Heart left ventricle (tissue), 16 donors: ENCODE measurements around the gene PCBD1. TPM values are rescaled to one million over a fixed set of nuclear protein-coding genes. Genes with fewer than 3 reads are reported as not detected.

Source experiments
- ATAC-seq, 4 donors: fragments of 200-7000 bp; cut with Tn5 transposase; one replicate each; pipeline ENCODE4 v1.9.1; 2020 to 2022; ENCODE audit warnings: moderate library complexity in 4 of 4, mild to moderate bottlenecking in 3 of 4, moderate number of reproducible peaks in 1 of 4
- DNase-seq, 5 donors: peaks; one replicate each; pipeline ENCODE4 v3.0.0-alpha.2; 2020
- H3K27ac ChIP-seq, 12 donors: fragments of 200-600 bp; sonication (generic) in 4 of 12; one replicate each; pipeline versions ENCODE4 v1.5.0 to v1.8.0; 2016 to 2022; ENCODE audit warnings: mild to moderate bottlenecking in 2 of 12
- H3K27me3 ChIP-seq, 9 donors: fragments of 200-600 bp; sonication (generic) in 2 of 9; one replicate each; pipeline versions ENCODE4 v1.5.1 to v1.8.0; 2016 to 2022; ENCODE audit warnings: mild to moderate bottlenecking in 3 of 9
- H3K36me3 ChIP-seq, 9 donors: fragments of 200-600 bp; sonication (generic) in 2 of 9; one replicate each; pipeline versions ENCODE4 v1.5.0 to v1.8.0; 2018 to 2022; ENCODE audit warnings: mild to moderate bottlenecking in 2 of 9
- H3K4me1 ChIP-seq, 12 donors: fragments of 200-600 bp; sonication (generic) in 4 of 12; one replicate each; pipeline versions ENCODE4 v1.5.0 to v1.8.0; 2016 to 2022; ENCODE audit warnings: mild to moderate bottlenecking in 3 of 12
- H3K4me3 ChIP-seq, 12 donors: fragments of 200-600 bp; sonication (generic) in 4 of 12; one replicate each; pipeline versions ENCODE4 v1.5.0 to v1.8.0; 2017 to 2022; ENCODE audit warnings: mild to moderate bottlenecking in 9 of 12, moderate library complexity in 4 of 12
- H3K9me3 ChIP-seq, 12 donors: fragments of 200-600 bp; sonication (generic) in 4 of 12; one replicate each; pipeline versions ENCODE4 v1.5.0 to v1.8.0; 2016 to 2022; ENCODE audit warnings: mild to moderate bottlenecking in 1 of 12
- POLR2A ChIP-seq, 2 donors: fragments of 450-650 bp; IDR thresholded peaks; one replicate each; pipeline ENCODE4 v1.6.1; 2017; ENCODE audit warnings: antibody characterized with exemption in 2 of 2, mild to moderate bottlenecking in 2 of 2, moderate library complexity in 2 of 2
- WGBS, 4 donors: extraction: QIAGEN DNeasy Blood & Tissue Kit in 2 of 4; methylation state at CpG; one replicate each; pipeline versions ENCODE4 v1.1.5 to v1.1.7; 2013 to 2018; 5-methylcytosine and 5-hydroxymethylcytosine counted together
- intact Hi-C, 10 donors: fragments of 100-400 bp; cut with DNase I; formaldehyde crosslinking; loops; one replicate each; pipeline versions ENCODE4 v1.11.1 to v1.14.2; 2022
- polyA plus RNA-seq, 2 donors: library from polyadenylated mRNA; stranded (reverse); fragments of 200-250 nt; gene quantifications; one replicate each; pipeline ENCODE4 v1.2.3, GENCODE V29; 2013
- total RNA-seq, 9 donors: library from RNA; depleted of rRNA in 2 of 9; stranded (reverse); fragments of >200 nt in 2 of 9; fragmentation: NEBNext Ultra II Directional in 3 of 9; extraction: Animal tissue kit (Norgen Biotek cat#: 25700) in 3 of 9; gene quantifications; one replicate each; pipeline versions ENCODE4 v1.1.0 to v1.2.4, GENCODE V29; 2016 to 2023
- TF ChIP-seq, protein P1 (sequence below), 12 donors: fragments of 200-600 bp; sonication (generic) in 4 of 12; IDR thresholded peaks; one replicate each; pipeline versions ENCODE4 v1.5.0 to v1.8.0; 2018 to 2022; ENCODE audit warnings: antibody characterized with exemption in 12 of 12, mild to moderate bottlenecking in 5 of 12
- donor health status: ischemic (EF 13 %, LVEDD 7.1; RV severe dilation, severe dysfunction).
- donor health status: healthy with polysubstance abuse.
- donor health status: DM: no; HTN: yes; CAD: no.
- donor health status: DM: no; HTN: no; CAD: no.
- donor health status: ischemic (EF 25% LVEDD 6.9; RV normal size, moderate dysfunction).
- donor health status: ischemic (EF 25% LVEDD 5.7; RV mildly dilated, moderate dysfunction).
- donor health status: healthy.
- donor health status: DM: yes; HTN: yes; CAD: no.
- donor health status: ischemic (EF 35%, LVEDD 5.7; RV mildly dilated, moderate dysfunction).
- donor health status: nonischemic (EF 11% LVEDD 7.7; RV severe dilation, severe dysfunction).
- donor health status: DM: yes; HTN: yes; CAD: no.
- donor health status: PGD.
- donor health status: ischemic (EF 29% LVEDD 5.4; RV normal size, mild dysfunction).
- donor health status: nonischemic (EF 23%, LVEDD 6.1; RV moderate dilation, normal function).

The PCBD1 gene
- total and polyA plus RNA-seq, 11 donors = 103 to 189 (median 144) TPM

- 88 to 94% (median 93%) methylated on average over 4 of the region's 4 CpGs for WGBS, 4 donors
- Histone ChIP-seq H3K36me3 (no peaks in the 10 kb centered on the region), H3K27me3 (no peaks in the 10 kb centered on the region), H3K4me1 (peaks cover 0 to 33% (median 19%) of the 10 kb centered on the region in 12 donors), H3K4me3 (no peak overlapping the region), H3K27ac (no peak overlapping the region), H3K9me3 (no peaks in the 10 kb centered on the region)
- TF ChIP-seq, protein P1, sequence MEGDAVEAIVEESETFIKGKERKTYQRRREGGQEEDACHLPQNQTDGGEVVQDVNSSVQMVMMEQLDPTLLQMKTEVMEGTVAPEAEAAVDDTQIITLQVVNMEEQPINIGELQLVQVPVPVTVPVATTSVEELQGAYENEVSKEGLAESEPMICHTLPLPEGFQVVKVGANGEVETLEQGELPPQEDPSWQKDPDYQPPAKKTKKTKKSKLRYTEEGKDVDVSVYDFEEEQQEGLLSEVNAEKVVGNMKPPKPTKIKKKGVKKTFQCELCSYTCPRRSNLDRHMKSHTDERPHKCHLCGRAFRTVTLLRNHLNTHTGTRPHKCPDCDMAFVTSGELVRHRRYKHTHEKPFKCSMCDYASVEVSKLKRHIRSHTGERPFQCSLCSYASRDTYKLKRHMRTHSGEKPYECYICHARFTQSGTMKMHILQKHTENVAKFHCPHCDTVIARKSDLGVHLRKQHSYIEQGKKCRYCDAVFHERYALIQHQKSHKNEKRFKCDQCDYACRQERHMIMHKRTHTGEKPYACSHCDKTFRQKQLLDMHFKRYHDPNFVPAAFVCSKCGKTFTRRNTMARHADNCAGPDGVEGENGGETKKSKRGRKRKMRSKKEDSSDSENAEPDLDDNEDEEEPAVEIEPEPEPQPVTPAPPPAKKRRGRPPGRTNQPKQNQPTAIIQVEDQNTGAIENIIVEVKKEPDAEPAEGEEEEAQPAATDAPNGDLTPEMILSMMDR (IDR thresholded peaks at IDR 0.05) = no peak
- TF ChIP-seq POLR2A (IDR thresholded peaks at IDR 0.05) = no peak
- intact Hi-C loops = loop anchor here in 1 of 10 donors (10.0 kb wide), 1 partner anchor 592 kb away; no protein-coding TSS in a partner anchor
- no peak for ATAC-seq
- no peak for DNase-seq
Measured at GRCh38 chr10:70892631-70893030, 4.3 kb upstream of the PCBD1 start.

- intact Hi-C loops = loop anchor here in 1 of 10 donors (10.0 kb wide), 1 partner anchor 593 kb away; no protein-coding TSS in a partner anchor
- Histone ChIP-seq H3K4me1 (peaks cover 0 to 42% (median 21%) of the 10 kb centered on the region in 12 donors), H3K27me3 (no peaks in the 10 kb centered on the region), H3K27ac (peak overlapping the region in 3 of 12 donors; percentile 54 to 82 (median 57)), H3K36me3 (no peaks in the 10 kb centered on the region), H3K4me3 (no peak overlapping the region), H3K9me3 (no peaks in the 10 kb centered on the region)
- DNase-seq (no peak), ATAC-seq (no peak)
- no peak for TF ChIP-seq POLR2A (IDR thresholded peaks at IDR 0.05)
- TF ChIP-seq, protein P1 (IDR thresholded peaks at IDR 0.05) = no peak
- 52 to 66% (median 63%) methylated on average over 1 of the region's 1 CpG for WGBS, 4 donors
Measured at GRCh38 chr10:70891627-70892026, 3.3 kb upstream of the PCBD1 start.

DNA sequence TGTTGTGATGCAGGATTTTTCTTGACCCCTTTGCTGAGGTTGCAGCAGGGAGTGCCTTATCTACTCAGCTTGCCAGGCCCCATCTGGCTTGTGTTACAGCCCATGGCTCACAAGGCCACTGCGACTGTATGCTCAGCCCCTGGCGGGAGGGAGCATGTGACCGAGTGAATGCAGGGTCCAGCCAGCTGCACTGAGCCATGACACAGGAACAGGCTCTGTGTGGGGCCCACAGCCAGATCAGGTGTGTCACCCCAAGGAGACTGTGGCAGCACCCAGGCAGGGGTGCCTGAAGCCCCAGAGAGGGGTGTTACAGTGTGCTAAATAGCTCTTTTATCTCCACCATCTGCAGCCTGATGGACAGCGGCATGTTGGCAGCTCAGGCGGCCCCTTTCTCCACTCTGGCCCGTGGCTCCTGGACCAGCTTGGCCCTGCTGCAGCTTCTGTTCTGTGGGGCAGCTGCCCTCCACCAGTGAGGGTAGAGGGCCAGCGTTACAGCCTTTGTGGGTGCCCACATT is 2.6 kb upstream of the PCBD1 start:
- H3K36me3 ChIP-seq = no peaks in the 10 kb centered on the region
- WGBS, 4 donors = 32 to 49% (median 40%) methylated on average over 4 to 7 of the region's 7 CpGs
- H3K4me1 ChIP-seq = peaks cover 0 to 46% (median 21%) of the 10 kb centered on the region in 12 donors
- H3K27me3 ChIP-seq = no peaks in the 10 kb centered on the region
- TF ChIP-seq, protein P1 (IDR thresholded peaks at IDR 0.05) = no peak
- no peak for TF ChIP-seq POLR2A (IDR thresholded peaks at IDR 0.05)
- ATAC-seq (peak; percentile 51 to 85 (median 75)), DNase-seq (peak in 4 of 5 donors; percentile 68 to 90 (median 77))
- intact Hi-C loops = loop anchor here in 1 of 10 donors (10.0 kb wide), 1 partner anchor 594 kb away; no protein-coding TSS in a partner anchor
- H3K27ac ChIP-seq = peak overlapping the region in 9 of 12 donors; percentile 2 to 82 (median 57)
- no peaks in the 10 kb centered on the region for H3K9me3 ChIP-seq
- H3K4me3 ChIP-seq = no peak overlapping the region

DNA sequence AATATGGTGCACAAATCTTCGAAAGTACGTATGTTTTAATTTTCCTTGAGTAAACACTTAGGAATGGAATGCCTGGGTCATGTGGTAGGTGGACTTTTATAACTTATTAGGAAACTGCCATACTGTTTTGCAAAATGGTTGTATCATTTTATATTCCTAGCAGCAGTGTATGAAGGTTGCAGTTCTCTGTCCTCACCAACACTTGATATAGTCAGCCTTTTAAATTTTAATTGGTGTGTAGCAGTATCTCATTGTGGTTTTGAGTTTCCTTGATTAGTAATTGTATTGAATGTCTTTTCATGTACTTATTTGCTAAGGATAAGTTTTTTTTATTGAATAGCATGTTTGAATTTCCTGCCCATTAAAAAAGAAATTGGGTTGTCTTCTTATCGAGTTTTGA is 926 bp upstream of the PCBD1 start:
- H3K4me1 ChIP-seq = peaks cover 0 to 46% (median 21%) of the 10 kb centered on the region in 12 donors
- peak overlapping the region in 2 of 12 donors; percentile 91 to 96 for H3K27ac ChIP-seq
- no peak for DNase-seq
- 91 to 94% (median 93%) methylated on average over 3 of the region's 3 CpGs for WGBS, 4 donors
- no peak overlapping the region for H3K4me3 ChIP-seq
- ATAC-seq = no peak
- peaks cover 0 to 15% (median 13%) of the 10 kb centered on the region in 9 donors for H3K36me3 ChIP-seq
- no peaks in the 10 kb centered on the region for H3K27me3 ChIP-seq
- TF ChIP-seq POLR2A (IDR thresholded peaks at IDR 0.05) = no peak
- TF ChIP-seq, protein P1 (IDR thresholded peaks at IDR 0.05) = no peak
- intact Hi-C loops = loop anchor here in 4 of 10 donors (10.0 kb wide), 2 partner anchors 414 to 424 kb away; partner anchors contain the start of gene PALD1 (in 1 of the 4)
- H3K9me3 ChIP-seq = no peaks in the 10 kb centered on the region
